ENCODE measurements around the gene PCNX4. TPM values are rescaled to one million over a fixed set of nuclear protein-coding genes. Genes with fewer than 3 reads are reported as not detected.

Gene PCNX4
- total RNA-seq, 2 experiments from 2014 or later = 49.1 to 54.4 TPM

GRCh38 chr14:60210703-60211102 is 119.0 kb downstream of the PCNX4 start:
- H3K9me3 ChIP-seq (ENCODE audit: low read length) = no peaks in the 10 kb centered on the region; the same call in 1 of the 2 replicates
- no peak for TF ChIP-seq EZH2phosphoT487 (IDR thresholded peaks at IDR 0.05; ENCODE audit: borderline replicate concordance, low read depth, low read length)
- TF ChIP-seq, protein P1, sequence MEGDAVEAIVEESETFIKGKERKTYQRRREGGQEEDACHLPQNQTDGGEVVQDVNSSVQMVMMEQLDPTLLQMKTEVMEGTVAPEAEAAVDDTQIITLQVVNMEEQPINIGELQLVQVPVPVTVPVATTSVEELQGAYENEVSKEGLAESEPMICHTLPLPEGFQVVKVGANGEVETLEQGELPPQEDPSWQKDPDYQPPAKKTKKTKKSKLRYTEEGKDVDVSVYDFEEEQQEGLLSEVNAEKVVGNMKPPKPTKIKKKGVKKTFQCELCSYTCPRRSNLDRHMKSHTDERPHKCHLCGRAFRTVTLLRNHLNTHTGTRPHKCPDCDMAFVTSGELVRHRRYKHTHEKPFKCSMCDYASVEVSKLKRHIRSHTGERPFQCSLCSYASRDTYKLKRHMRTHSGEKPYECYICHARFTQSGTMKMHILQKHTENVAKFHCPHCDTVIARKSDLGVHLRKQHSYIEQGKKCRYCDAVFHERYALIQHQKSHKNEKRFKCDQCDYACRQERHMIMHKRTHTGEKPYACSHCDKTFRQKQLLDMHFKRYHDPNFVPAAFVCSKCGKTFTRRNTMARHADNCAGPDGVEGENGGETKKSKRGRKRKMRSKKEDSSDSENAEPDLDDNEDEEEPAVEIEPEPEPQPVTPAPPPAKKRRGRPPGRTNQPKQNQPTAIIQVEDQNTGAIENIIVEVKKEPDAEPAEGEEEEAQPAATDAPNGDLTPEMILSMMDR (conservative IDR thresholded peaks at IDR 0.05; ENCODE audit: low read length) = no peak
- no peak overlapping the region for H3K4me3 ChIP-seq (ENCODE audit: low read depth, low read length, poor library complexity, severe bottlenecking)
- peak overlapping the region; percentile 30; the same call in 1 of the 2 replicates for H2AFZ ChIP-seq (ENCODE audit: low read length)
- H4K20me1 ChIP-seq (ENCODE audit: insufficient read depth, low read length) = no peaks in the 10 kb centered on the region
- H3K27ac ChIP-seq (ENCODE audit: low read depth, low read length, poor library complexity, severe bottlenecking) = no peak overlapping the region
- ChIA-PET CTCF (ENCODE audit: unreplicated experiment) (no interaction called here), POLR2A (interaction anchor here (0.6 to 3.8 kb wide), 6 partner anchors 8 to 382 kb away, joined by 3 to 21 read pairs (median 4); partner anchors contain the start of gene PPM1A)
- no peaks in the 10 kb centered on the region for H3K79me2 ChIP-seq (ENCODE audit: insufficient read depth, low read depth, low read length)
- H3K36me3 ChIP-seq (ENCODE audit: insufficient read depth, low read length) = no peaks in the 10 kb centered on the region
- no TSS peak for BruUV-seq (replicated peaks)
- DNase-seq (ENCODE audit: low spot score) = no peak
- H3K9me2 ChIP-seq (ENCODE audit: insufficient read depth, low read length) = no peaks in the 10 kb centered on the region
- intact Hi-C loops (cut with micrococcal nuclease; ENCODE audit: unreplicated experiment) = no loop called here
- H3K4me2 ChIP-seq (ENCODE audit: low read length) = no peak overlapping the region
- peaks cover 28% of the 10 kb centered on the region for H3K4me1 ChIP-seq (ENCODE audit: insufficient read depth, low read length, poor library complexity, severe bottlenecking)

DNA sequence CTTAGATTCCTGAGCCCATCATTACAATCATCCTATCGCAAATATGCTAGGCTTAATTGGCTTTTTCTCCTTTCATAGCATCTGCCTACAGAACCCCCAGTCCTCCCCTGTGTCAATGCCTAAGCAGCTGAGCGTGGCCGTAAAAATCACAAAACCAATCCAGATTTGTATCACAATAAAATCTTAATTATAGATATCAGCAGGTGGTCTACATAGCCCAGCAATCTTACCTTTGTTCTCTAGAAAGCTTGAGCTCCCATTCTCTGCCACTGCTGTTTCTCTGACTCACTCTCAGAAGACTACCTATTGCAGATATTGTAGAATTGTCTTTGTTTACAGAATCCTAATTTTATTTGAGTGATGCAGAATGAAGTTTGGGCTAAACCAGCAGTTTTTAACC is 119.4 kb downstream of the PCNX4 start:
- H3K4me1 ChIP-seq (ENCODE audit: insufficient read depth, low read length, poor library complexity, severe bottlenecking) = peaks cover 24% of the 10 kb centered on the region
- H3K4me3 ChIP-seq (ENCODE audit: low read depth, low read length, poor library complexity, severe bottlenecking) = no peak overlapping the region
- no peak overlapping the region for H3K27ac ChIP-seq (ENCODE audit: low read depth, low read length, poor library complexity, severe bottlenecking)
- H4K20me1 ChIP-seq (ENCODE audit: insufficient read depth, low read length) = no peaks in the 10 kb centered on the region
- H2AFZ ChIP-seq (ENCODE audit: low read length) = peak overlapping the region; percentile 30; the same call in 1 of the 2 replicates
- H3K9me2 ChIP-seq (ENCODE audit: insufficient read depth, low read length) = no peaks in the 10 kb centered on the region
- CTCF ChIA-PET (ENCODE audit: unreplicated experiment) = no interaction called here
- intact Hi-C loops (cut with micrococcal nuclease; ENCODE audit: unreplicated experiment) = no loop called here
- POLR2A ChIA-PET = interaction anchor here (0.6 to 3.8 kb wide), 6 partner anchors 8 to 349 kb away, joined by 3 to 21 read pairs (median 4); partner anchors contain the start of gene PPM1A
- H3K36me3 ChIP-seq (ENCODE audit: insufficient read depth, low read length) = no peaks in the 10 kb centered on the region
- no peak for TF ChIP-seq EZH2phosphoT487 (IDR thresholded peaks at IDR 0.05; ENCODE audit: borderline replicate concordance, low read depth, low read length)
- TF ChIP-seq, protein P1 (conservative IDR thresholded peaks at IDR 0.05; ENCODE audit: low read length) = no peak
- no peaks in the 10 kb centered on the region for H3K79me2 ChIP-seq (ENCODE audit: insufficient read depth, low read depth, low read length)
- DNase-seq (ENCODE audit: low spot score) = no peak
- H3K9me3 ChIP-seq (ENCODE audit: low read length) = no peaks in the 10 kb centered on the region; the same call in 1 of the 2 replicates
- no peak overlapping the region for H3K4me2 ChIP-seq (ENCODE audit: low read length)
- BruUV-seq (replicated peaks) = no TSS peak

All from OCI-LY7 (cell line).